GM23338 (cell line): Measurements from ENCODE around the gene AGAP1. TPM values are rescaled to one million over a fixed set of nuclear protein-coding genes. Genes with fewer than 3 reads are reported as not detected.

ENCODE experiments used
- ATAC-seq: fragments of 200-7000 bp; cut with Tn5 transposase; 3 replicates; pipeline ENCODE4 v1.9.1; 2020
- DNase-seq: peaks from one replicate; pipeline ENCODE4 v3.0.0-alpha.2; 2015; ENCODE audit warnings: low spot score
- H2AFZ ChIP-seq: fragments of 200-600 bp; sonication (generic); 2 replicates; pipeline ENCODE4 v1.8.0; 2016; ENCODE audit warnings: antibody characterized with exemption, mild to moderate bottlenecking, moderate library complexity
- H3F3A ChIP-seq: fragments of 200-600 bp; sonication (generic); replicated peaks from 2 replicates; pipeline ENCODE4 v1.8.0; 2017; ENCODE audit warnings: antibody characterized with exemption, mixed run types, low read depth
- H3K27ac ChIP-seq: fragments of 200-600 bp; sonication (generic); 2 replicates; pipeline ENCODE4 v1.6.1; 2016; ENCODE audit warnings: low read depth
- H3K27me3 ChIP-seq: fragments of 200-600 bp; sonication (generic); 2 replicates; pipeline ENCODE4 v1.8.0; 2016; ENCODE audit warnings: mild to moderate bottlenecking, mixed run types, moderate library complexity; ENCODE audit not compliant: insufficient read depth
- H3K36me3 ChIP-seq: fragments of 200-600 bp; sonication (generic); 2 replicates; pipeline ENCODE4 v1.8.0; 2016; ENCODE audit warnings: mild to moderate bottlenecking; ENCODE audit not compliant: insufficient read depth
- H3K4me1 ChIP-seq: fragments of 200-600 bp; sonication (generic); 2 replicates; pipeline ENCODE4 v1.8.0; 2016; ENCODE audit warnings: mild to moderate bottlenecking, moderate library complexity; ENCODE audit not compliant: insufficient read depth
- H3K4me2 ChIP-seq: fragments of 200-600 bp; sonication (generic); 2 replicates; pipeline ENCODE4 v1.7.1; 2017; ENCODE audit warnings: mixed run types
- H3K4me3 ChIP-seq: fragments of 200-600 bp; sonication (generic); 2 replicates; pipeline ENCODE4 v1.6.1; 2016; ENCODE audit warnings: mixed run types
- H3K79me2 ChIP-seq: fragments of 200-600 bp; sonication (generic); replicated peaks from 2 replicates; pipeline ENCODE4 v1.8.0; 2017; ENCODE audit warnings: mild to moderate bottlenecking; ENCODE audit not compliant: insufficient read depth
- H3K9me2 ChIP-seq: fragments of 200-600 bp; sonication (generic); 2 replicates; pipeline ENCODE4 v1.8.0; 2017; ENCODE audit not compliant: insufficient read depth
- H4K20me1 ChIP-seq: fragments of 200-600 bp; sonication (generic); replicated peaks from 2 replicates; pipeline ENCODE4 v1.8.0; 2017; ENCODE audit warnings: mild to moderate bottlenecking; ENCODE audit not compliant: insufficient read depth
- H3K27ac Mint-ChIP-seq: 2 replicates; pipeline ENCODE4 v1.8.0; 2020; ENCODE audit warnings: inconsistent platforms, mild to moderate bottlenecking, moderate library complexity, mixed read lengths
- H3K27me3 Mint-ChIP-seq: 3 replicates; pipeline ENCODE4 v1.8.0; 2022; ENCODE audit warnings: low read depth, mild to moderate bottlenecking, moderate library complexity, mixed read lengths, inconsistent platforms; ENCODE audit not compliant: insufficient read depth, poor library complexity
- H3K36me3 Mint-ChIP-seq: 3 replicates; pipeline ENCODE4 v1.8.0; 2021; ENCODE audit warnings: low read depth, mild to moderate bottlenecking, inconsistent platforms, moderate library complexity, mixed read lengths
- H3K4me1 Mint-ChIP-seq: 3 replicates; pipeline ENCODE4 v1.8.0; 2020; ENCODE audit warnings: mild to moderate bottlenecking, inconsistent platforms, mixed read lengths
- H3K4me3 Mint-ChIP-seq: 3 replicates; pipeline ENCODE4 v1.8.0; 2021; ENCODE audit warnings: moderate library complexity, mild to moderate bottlenecking, inconsistent platforms, mixed read lengths
- H3K9me3 Mint-ChIP-seq: 3 replicates; pipeline ENCODE4 v1.8.0; 2020; ENCODE audit warnings: moderate library complexity, mild to moderate bottlenecking, inconsistent platforms, mixed read lengths
- CREB1 ChIP-seq: fragments of 250-450 bp; sonication (Bioruptor Pico); IDR thresholded peaks from 2 replicates; pipeline ENCODE4 v1.5.0; 2020; ENCODE audit warnings: low read depth, mild to moderate bottlenecking, moderate library complexity
- EZH2 ChIP-seq: fragments of 200-600 bp; sonication (generic); IDR thresholded peaks from one replicate; pipeline ENCODE4 v1.8.0; 2017; ENCODE audit warnings: antibody characterized with exemption, mild to moderate bottlenecking, low read depth; ENCODE audit not compliant: unreplicated experiment
- EZH2phosphoT487 ChIP-seq: fragments of 200-600 bp; sonication (generic); IDR thresholded peaks from one replicate; pipeline ENCODE4 v1.8.1; 2018; ENCODE audit warnings: antibody characterized with exemption; ENCODE audit not compliant: unreplicated experiment
- JUNB ChIP-seq: IDR thresholded peaks from one replicate; pipeline ENCODE4 v1.6.1; 2016; ENCODE audit warnings: antibody characterized with exemption; ENCODE audit not compliant: unreplicated experiment
- NANOG ChIP-seq: IDR thresholded peaks from 2 replicates; pipeline ENCODE4 v1.6.1; 2016; ENCODE audit warnings: antibody characterized with exemption, borderline replicate concordance
- POLR2AphosphoS5 ChIP-seq: IDR thresholded peaks from 2 replicates; pipeline ENCODE4 v1.6.1; 2016; ENCODE audit warnings: antibody characterized with exemption, low read depth
- STAT1 ChIP-seq: IDR thresholded peaks from one replicate; pipeline ENCODE4 v1.6.1; 2016; ENCODE audit warnings: antibody characterized with exemption; ENCODE audit not compliant: unreplicated experiment
- ZNF114 ChIP-seq: fragments of 250-450 bp; sonication (Bioruptor Pico); IDR thresholded peaks from 2 replicates; pipeline ENCODE4 v1.5.0; 2020; ENCODE audit warnings: mild to moderate bottlenecking, moderate library complexity
- ZNF331 ChIP-seq: fragments of 250-450 bp; sonication (Bioruptor Pico); IDR thresholded peaks from 2 replicates; pipeline ENCODE4 v1.5.0; 2020; ENCODE audit warnings: low read depth, mild to moderate bottlenecking, moderate library complexity
- polyA plus RNA-seq: library from polyadenylated mRNA; unstranded; fragments of >200 nt; fragmentation: Nextera tagmentation; extraction: Ambion mirVana; gene quantifications from 2 replicates; pipeline ENCODE4 v1.2.1, GENCODE V29; 2016
- total RNA-seq: library from RNA; depleted of rRNA; stranded (reverse); fragments of >200 nt; shearing (Covaris generic); gene quantifications from 2 replicates; pipeline ENCODE4 v1.2.3, GENCODE V29; 2014
- TF ChIP-seq, protein P1 (sequence below): IDR thresholded peaks from 2 replicates; pipeline ENCODE4 v1.6.1; 2016; ENCODE audit warnings: antibody characterized with exemption
- TF ChIP-seq, protein P2 (sequence below), 2 experiments: fragments of 200-600 bp in 1 of 2; sonication (generic) in 1 of 2; conservative IDR thresholded peaks; 2 replicates each; pipeline versions ENCODE4 v1.5.1 to v1.6.1; 2016 to 2017; ENCODE audit warnings: antibody characterized with exemption in 2 of 2, low read depth in 2 of 2, mild to moderate bottlenecking in 2 of 2, moderate library complexity in 1 of 2
- TF ChIP-seq, protein P3 (sequence below): fragments of 250-450 bp; sonication (Bioruptor Pico); IDR thresholded peaks from 2 replicates; pipeline ENCODE4 v1.5.0; 2020; ENCODE audit warnings: mild to moderate bottlenecking, moderate library complexity
- TF ChIP-seq, protein P4 (sequence below): IDR thresholded peaks from one replicate; pipeline ENCODE4 v1.6.1; 2018; ENCODE audit warnings: antibody characterized with exemption; ENCODE audit not compliant: unreplicated experiment

AGAP1 gene
- total and polyA plus RNA-seq, 2 experiments from 2014 or later = 13.3 to 27.9 TPM

DNA sequence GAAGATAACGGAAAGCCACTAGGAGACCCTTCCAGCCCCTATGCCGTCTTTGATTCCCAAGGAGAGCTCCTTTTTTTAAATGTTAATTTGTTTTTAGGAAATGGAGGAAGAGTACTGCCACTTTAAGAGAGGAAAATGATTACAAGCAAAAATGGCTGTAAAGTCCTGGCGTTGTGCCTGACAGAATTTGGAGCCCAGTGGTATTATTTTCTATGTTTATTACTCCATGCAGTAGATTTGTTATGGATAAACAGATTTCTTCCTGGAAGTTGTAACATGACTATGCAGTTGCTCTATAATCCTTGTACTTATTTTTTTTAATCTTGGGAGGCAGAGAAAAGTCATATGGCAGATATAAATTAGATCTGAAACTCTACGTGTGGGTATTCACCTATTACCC lies 533.0 kb downstream of the AGAP1 start:
- peaks cover 7% of the 10 kb centered on the region for H3K27me3 Mint-ChIP-seq
- H3K36me3 Mint-ChIP-seq = peaks cover 13% of the 10 kb centered on the region
- DNase-seq (no peak), ATAC-seq (no peak)
- H3K79me2 ChIP-seq = no peaks in the 10 kb centered on the region
- no peaks in the 10 kb centered on the region for H4K20me1 ChIP-seq
- peaks cover 4% of the 10 kb centered on the region; the same call in 1 of the 2 replicates for H3K36me3 ChIP-seq
- no peak overlapping the region for H3K27ac Mint-ChIP-seq
- H3F3A ChIP-seq = no peaks in the 10 kb centered on the region
- H3K4me3 Mint-ChIP-seq = no peak overlapping the region
- H3K9me2 ChIP-seq = no peaks in the 10 kb centered on the region; the same call in 1 of the 2 replicates
- TF ChIP-seq POLR2AphosphoS5 (no peak), EZH2 (no peak), CREB1 (no peak), JUNB (no peak), EZH2phosphoT487 (no peak), ZNF331 (no peak), ZNF114 (CRISPR knock-in tag) (no peak), NANOG (no peak), STAT1 (no peak)
- TF ChIP-seq, protein P1, sequence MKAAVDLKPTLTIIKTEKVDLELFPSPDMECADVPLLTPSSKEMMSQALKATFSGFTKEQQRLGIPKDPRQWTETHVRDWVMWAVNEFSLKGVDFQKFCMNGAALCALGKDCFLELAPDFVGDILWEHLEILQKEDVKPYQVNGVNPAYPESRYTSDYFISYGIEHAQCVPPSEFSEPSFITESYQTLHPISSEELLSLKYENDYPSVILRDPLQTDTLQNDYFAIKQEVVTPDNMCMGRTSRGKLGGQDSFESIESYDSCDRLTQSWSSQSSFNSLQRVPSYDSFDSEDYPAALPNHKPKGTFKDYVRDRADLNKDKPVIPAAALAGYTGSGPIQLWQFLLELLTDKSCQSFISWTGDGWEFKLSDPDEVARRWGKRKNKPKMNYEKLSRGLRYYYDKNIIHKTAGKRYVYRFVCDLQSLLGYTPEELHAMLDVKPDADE = no peak
- TF ChIP-seq, protein P2, sequence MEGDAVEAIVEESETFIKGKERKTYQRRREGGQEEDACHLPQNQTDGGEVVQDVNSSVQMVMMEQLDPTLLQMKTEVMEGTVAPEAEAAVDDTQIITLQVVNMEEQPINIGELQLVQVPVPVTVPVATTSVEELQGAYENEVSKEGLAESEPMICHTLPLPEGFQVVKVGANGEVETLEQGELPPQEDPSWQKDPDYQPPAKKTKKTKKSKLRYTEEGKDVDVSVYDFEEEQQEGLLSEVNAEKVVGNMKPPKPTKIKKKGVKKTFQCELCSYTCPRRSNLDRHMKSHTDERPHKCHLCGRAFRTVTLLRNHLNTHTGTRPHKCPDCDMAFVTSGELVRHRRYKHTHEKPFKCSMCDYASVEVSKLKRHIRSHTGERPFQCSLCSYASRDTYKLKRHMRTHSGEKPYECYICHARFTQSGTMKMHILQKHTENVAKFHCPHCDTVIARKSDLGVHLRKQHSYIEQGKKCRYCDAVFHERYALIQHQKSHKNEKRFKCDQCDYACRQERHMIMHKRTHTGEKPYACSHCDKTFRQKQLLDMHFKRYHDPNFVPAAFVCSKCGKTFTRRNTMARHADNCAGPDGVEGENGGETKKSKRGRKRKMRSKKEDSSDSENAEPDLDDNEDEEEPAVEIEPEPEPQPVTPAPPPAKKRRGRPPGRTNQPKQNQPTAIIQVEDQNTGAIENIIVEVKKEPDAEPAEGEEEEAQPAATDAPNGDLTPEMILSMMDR (conservative IDR thresholded peaks at IDR 0.05; ENCODE audit: low read depth in 2 of 2) = no peak
- TF ChIP-seq, protein P3, sequence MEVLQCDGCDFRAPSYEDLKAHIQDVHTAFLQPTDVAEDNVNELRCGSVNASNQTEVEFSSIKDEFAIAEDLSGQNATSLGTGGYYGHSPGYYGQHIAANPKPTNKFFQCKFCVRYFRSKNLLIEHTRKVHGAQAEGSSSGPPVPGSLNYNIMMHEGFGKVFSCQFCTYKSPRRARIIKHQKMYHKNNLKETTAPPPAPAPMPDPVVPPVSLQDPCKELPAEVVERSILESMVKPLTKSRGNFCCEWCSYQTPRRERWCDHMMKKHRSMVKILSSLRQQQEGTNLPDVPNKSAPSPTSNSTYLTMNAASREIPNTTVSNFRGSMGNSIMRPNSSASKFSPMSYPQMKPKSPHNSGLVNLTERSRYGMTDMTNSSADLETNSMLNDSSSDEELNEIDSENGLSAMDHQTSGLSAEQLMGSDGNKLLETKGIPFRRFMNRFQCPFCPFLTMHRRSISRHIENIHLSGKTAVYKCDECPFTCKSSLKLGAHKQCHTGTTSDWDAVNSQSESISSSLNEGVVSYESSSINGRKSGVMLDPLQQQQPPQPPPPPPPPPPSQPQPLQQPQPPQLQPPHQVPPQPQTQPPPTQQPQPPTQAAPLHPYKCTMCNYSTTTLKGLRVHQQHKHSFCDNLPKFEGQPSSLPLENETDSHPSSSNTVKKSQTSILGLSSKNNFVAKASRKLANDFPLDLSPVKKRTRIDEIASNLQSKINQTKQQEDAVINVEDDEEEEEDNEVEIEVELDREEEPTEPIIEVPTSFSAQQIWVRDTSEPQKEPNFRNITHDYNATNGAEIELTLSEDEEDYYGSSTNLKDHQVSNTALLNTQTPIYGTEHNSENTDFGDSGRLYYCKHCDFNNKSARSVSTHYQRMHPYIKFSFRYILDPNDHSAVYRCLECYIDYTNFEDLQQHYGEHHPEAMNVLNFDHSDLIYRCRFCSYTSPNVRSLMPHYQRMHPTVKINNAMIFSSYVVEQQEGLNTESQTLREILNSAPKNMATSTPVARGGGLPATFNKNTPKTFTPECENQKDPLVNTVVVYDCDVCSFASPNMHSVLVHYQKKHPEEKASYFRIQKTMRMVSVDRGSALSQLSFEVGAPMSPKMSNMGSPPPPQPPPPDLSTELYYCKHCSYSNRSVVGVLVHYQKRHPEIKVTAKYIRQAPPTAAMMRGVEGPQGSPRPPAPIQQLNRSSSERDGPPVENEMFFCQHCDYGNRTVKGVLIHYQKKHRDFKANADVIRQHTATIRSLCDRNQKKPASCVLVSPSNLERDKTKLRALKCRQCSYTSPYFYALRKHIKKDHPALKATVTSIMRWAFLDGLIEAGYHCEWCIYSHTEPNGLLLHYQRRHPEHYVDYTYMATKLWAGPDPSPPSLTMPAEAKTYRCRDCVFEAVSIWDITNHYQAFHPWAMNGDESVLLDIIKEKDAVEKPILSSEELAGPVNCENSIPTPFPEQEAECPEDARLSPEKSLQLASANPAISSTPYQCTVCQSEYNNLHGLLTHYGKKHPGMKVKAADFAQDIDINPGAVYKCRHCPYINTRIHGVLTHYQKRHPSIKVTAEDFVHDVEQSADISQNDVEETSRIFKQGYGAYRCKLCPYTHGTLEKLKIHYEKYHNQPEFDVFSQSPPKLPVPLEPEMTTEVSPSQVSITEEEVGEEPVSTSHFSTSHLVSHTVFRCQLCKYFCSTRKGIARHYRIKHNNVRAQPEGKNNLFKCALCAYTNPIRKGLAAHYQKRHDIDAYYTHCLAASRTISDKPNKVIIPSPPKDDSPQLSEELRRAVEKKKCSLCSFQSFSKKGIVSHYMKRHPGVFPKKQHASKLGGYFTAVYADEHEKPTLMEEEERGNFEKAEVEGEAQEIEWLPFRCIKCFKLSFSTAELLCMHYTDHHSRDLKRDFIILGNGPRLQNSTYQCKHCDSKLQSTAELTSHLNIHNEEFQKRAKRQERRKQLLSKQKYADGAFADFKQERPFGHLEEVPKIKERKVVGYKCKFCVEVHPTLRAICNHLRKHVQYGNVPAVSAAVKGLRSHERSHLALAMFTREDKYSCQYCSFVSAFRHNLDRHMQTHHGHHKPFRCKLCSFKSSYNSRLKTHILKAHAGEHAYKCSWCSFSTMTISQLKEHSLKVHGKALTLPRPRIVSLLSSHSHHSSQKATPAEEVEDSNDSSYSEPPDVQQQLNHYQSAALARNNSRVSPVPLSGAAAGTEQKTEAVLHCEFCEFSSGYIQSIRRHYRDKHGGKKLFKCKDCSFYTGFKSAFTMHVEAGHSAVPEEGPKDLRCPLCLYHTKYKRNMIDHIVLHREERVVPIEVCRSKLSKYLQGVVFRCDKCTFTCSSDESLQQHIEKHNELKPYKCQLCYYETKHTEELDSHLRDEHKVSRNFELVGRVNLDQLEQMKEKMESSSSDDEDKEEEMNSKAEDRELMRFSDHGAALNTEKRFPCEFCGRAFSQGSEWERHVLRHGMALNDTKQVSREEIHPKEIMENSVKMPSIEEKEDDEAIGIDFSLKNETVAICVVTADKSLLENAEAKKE (CRISPR knock-in tag) = no peak
- TF ChIP-seq, protein P4, sequence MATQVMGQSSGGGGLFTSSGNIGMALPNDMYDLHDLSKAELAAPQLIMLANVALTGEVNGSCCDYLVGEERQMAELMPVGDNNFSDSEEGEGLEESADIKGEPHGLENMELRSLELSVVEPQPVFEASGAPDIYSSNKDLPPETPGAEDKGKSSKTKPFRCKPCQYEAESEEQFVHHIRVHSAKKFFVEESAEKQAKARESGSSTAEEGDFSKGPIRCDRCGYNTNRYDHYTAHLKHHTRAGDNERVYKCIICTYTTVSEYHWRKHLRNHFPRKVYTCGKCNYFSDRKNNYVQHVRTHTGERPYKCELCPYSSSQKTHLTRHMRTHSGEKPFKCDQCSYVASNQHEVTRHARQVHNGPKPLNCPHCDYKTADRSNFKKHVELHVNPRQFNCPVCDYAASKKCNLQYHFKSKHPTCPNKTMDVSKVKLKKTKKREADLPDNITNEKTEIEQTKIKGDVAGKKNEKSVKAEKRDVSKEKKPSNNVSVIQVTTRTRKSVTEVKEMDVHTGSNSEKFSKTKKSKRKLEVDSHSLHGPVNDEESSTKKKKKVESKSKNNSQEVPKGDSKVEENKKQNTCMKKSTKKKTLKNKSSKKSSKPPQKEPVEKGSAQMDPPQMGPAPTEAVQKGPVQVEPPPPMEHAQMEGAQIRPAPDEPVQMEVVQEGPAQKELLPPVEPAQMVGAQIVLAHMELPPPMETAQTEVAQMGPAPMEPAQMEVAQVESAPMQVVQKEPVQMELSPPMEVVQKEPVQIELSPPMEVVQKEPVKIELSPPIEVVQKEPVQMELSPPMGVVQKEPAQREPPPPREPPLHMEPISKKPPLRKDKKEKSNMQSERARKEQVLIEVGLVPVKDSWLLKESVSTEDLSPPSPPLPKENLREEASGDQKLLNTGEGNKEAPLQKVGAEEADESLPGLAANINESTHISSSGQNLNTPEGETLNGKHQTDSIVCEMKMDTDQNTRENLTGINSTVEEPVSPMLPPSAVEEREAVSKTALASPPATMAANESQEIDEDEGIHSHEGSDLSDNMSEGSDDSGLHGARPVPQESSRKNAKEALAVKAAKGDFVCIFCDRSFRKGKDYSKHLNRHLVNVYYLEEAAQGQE = no peak
- peaks cover 8% of the 10 kb centered on the region for H3K4me1 Mint-ChIP-seq
- no peaks in the 10 kb centered on the region for H3K27me3 ChIP-seq
- H2AFZ ChIP-seq = no peak overlapping the region
- H3K4me1 ChIP-seq = no peaks in the 10 kb centered on the region; the same call in 1 of the 2 replicates
- no peak overlapping the region for H3K4me2 ChIP-seq
- H3K4me3 ChIP-seq = no peak overlapping the region
- H3K9me3 Mint-ChIP-seq = no peaks in the 10 kb centered on the region; the same call in 2 of the 3 replicates
- no peak overlapping the region for H3K27ac ChIP-seq
